ENCODE measurements around the gene ABCC11.
A peak's percentile ranks its signal among the peaks of the same experiment; 100 is the strongest.
"Not testable (repeated sequence)": the region's sequence is repeated elsewhere in the genome, so short reads cannot be mapped to it uniquely, and the experiment has no call there.

ABCC11 gene

DNA sequence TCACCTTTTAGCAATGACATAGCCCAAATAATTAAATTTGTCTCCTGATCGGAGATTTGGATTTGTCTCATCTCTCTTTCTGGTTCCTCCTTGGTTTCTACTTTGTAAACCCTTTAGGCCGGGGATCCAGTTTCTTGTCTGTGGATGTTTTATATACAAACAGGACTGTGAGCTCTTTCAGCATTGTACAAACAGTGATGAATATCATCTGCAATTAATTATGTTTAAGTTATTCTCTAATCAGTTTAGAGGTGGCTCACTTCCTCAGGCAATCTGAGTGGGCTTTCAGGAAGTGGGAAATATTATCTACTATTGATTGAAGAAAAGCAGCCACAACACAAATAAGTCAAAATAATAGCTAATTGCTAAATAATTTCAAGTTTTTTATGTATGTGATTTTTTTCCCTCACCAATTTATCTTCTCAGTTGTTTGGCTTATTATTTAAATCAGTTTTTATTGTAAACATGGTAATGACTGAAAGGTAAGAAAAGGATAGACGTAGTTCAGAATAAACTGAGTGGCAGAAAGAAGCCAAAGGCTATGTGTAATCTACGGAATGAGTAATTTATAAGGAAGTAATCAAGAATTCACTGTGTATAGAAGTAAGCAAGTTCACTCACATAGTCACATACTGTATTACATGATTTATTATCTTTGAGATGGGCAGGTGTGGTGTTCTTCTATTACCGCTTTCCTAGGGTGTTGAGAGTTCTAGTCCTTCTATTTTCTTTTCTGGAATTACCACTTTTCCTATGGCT is 3.4 kb upstream of the ABCC11 start:
- TF ChIP-seq, protein P1, sequence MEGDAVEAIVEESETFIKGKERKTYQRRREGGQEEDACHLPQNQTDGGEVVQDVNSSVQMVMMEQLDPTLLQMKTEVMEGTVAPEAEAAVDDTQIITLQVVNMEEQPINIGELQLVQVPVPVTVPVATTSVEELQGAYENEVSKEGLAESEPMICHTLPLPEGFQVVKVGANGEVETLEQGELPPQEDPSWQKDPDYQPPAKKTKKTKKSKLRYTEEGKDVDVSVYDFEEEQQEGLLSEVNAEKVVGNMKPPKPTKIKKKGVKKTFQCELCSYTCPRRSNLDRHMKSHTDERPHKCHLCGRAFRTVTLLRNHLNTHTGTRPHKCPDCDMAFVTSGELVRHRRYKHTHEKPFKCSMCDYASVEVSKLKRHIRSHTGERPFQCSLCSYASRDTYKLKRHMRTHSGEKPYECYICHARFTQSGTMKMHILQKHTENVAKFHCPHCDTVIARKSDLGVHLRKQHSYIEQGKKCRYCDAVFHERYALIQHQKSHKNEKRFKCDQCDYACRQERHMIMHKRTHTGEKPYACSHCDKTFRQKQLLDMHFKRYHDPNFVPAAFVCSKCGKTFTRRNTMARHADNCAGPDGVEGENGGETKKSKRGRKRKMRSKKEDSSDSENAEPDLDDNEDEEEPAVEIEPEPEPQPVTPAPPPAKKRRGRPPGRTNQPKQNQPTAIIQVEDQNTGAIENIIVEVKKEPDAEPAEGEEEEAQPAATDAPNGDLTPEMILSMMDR (IDR thresholded peaks at IDR 0.05; ENCODE audit: low read depth, low read length), result no peak
- no peak overlapping the region for H3K4me3 ChIP-seq (ENCODE audit: low read depth, low read length)

DNA sequence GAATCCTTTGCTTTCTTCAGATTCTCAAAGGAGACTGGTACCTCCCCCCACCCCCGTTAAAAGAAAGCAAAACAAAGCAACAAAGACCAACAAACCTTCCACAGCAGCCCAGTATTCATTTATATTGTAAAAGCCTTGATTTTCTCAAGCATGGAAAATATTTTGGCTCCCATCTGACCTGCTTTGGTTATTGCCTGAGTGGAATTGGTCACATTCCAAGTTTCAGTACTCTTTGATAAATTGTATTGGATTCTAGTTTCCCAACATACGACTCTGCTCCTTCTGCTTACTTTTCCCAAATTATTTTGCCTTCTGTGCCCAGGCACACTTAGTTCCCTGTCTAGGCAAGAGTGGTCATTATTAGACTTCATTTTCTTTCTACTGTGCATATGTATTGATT is 1.3 kb downstream of the ABCC11 start:
- H3K4me3 ChIP-seq (ENCODE audit: low read depth, low read length), result no peak overlapping the region
- TF ChIP-seq, protein P1 (IDR thresholded peaks at IDR 0.05; ENCODE audit: low read depth, low read length), result no peak

DNA sequence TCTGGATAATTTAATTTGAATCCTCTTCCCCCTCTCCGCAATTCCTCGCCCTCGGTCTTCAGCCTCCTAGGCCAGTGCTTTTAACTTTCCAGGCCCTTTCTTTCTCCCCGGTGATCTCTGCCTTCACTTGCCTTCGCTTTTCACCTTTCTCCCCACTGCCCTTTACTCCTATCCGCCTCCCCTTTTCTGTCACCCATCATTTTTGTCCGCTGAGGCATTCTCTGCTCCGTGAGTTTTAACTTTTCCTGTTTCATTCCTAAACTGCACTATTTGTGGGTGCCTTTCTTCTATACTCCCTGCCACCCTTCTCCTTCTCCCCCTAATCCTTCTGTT is 2.5 kb downstream of the ABCC11 start:
- peak overlapping the region; percentile 89 for H3K4me3 ChIP-seq (ENCODE audit: low read depth, low read length)
- TF ChIP-seq, protein P1 (IDR thresholded peaks at IDR 0.05; ENCODE audit: low read depth, low read length), result no peak

DNA sequence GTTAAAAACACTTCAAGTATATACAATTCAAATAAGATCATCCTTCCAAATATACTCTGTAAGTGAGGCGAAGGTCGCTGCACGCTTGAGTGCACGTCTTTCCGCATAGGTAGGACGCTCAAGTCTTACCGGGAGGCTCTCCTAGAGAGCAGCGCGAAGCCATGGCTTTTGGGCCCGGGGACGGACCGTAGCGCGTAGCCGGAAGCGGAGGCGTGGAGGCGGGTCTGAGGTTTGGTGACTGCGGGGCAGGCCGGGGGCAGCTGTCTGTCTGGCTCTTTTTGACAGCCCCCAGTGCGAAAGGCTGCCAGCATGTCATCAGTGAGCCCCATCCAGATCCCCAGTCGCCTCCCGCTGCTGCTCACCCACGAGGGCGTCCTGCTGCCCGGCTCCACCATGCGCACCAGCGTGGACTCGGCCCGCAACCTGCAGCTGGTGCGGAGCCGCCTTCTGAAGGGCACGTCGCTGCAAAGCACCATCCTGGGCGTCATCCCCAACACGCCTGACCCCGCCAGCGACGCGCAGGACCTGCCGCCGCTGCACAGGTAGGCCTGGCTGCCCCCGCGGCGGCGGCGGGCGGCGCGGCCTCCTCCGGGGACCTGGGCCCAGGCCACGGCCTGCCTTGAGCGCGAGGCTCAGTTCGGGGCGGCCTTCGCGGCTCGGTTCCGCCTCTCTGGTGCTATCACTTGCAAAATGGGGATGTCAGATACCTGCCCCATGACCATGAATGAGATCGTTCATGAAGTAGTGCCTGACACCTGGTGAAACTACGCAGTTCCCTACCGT is 3.1 kb downstream of the ABCC11 start, which contains the start of gene LONP2:
TSS of gene LONP2 (plus strand) at position 221 of the 783 bp plus-strand sequence. CDS start at position 310, 89 bp downstream.
- peak within 1 kb of the TSS; percentile 89 for H3K4me3 ChIP-seq (ENCODE audit: low read depth, low read length)
- TF ChIP-seq, protein P1 (IDR thresholded peaks at IDR 0.05; ENCODE audit: low read depth, low read length), result no peak

DNA sequence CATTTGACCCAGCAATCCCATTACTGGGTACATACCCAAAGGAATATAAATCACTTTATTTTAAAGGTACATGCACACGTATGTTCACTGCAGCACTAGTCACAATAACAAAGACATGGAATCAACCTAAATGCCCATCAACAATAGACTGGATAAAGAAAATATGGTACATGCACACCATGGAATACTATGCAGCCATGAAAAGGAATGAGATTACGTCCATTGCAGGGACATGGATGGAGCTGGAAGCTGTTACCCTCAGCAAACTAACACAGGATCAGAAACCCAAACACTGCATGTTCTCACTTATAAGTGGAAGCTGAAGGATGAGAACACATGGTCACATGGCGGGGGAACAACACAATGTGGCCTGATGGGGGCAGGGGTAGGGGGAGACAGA is 7.2 kb downstream of the ABCC11 start:
- not testable (repeated sequence) for H3K4me3 ChIP-seq (ENCODE audit: low read depth, low read length)

DNA sequence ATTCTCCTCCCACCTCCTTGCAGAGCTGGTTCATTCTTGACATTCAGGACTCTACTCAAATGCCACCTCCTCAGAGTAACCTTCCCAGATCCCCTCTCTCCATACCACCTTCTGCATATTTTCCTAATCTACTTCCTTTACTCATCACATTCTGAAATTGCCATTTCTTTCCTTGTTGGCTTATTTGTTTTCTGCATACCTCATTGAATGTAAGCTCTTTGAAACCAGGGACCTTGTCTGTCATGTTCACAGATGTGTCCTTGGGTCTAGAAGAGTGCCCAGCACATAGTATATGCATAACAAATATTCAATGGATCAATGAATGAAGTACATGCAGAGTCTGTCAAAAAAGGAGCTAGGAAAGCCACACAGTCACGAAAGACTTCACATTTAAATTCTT is 11.1 kb downstream of the ABCC11 start:
- no peak overlapping the region for H3K4me3 ChIP-seq (ENCODE audit: low read depth, low read length)
- TF ChIP-seq, protein P1 (IDR thresholded peaks at IDR 0.05; ENCODE audit: low read depth, low read length), result no peak

DNA sequence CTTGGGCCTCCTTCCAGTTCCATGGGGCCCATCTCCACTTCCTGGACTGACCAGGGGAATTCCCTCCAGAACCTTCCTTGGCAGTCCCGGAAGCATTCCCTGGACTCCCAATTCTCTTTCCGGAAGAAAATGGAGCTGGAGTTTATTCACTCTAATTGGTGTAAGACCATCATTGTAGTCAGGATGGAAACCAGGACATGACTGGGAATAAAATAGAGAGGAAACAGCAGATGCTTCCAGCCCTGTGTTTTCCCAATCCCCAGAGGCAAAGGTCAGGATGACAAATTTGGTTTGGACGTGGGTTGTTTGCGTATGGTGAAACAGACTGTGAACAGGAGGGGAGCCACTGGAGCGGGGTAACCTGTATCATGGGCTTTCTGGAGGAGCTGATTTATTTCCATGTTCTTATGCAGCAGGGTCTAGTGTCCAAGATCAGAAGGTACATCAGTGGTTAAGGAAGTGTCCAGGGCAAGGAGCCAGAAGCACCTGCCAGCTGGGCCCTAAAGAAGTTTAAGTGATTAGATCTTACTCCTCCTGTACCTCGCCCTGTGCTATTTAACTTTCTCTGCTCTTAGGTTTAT is 11.7 kb downstream of the ABCC11 start:
- TF ChIP-seq, protein P1 (IDR thresholded peaks at IDR 0.05; ENCODE audit: low read depth, low read length), result no peak
- H3K4me3 ChIP-seq (ENCODE audit: low read depth, low read length), result no peak overlapping the region
